Measurements from ENCODE around the gene PLD2.

The PLD2 gene

DNA sequence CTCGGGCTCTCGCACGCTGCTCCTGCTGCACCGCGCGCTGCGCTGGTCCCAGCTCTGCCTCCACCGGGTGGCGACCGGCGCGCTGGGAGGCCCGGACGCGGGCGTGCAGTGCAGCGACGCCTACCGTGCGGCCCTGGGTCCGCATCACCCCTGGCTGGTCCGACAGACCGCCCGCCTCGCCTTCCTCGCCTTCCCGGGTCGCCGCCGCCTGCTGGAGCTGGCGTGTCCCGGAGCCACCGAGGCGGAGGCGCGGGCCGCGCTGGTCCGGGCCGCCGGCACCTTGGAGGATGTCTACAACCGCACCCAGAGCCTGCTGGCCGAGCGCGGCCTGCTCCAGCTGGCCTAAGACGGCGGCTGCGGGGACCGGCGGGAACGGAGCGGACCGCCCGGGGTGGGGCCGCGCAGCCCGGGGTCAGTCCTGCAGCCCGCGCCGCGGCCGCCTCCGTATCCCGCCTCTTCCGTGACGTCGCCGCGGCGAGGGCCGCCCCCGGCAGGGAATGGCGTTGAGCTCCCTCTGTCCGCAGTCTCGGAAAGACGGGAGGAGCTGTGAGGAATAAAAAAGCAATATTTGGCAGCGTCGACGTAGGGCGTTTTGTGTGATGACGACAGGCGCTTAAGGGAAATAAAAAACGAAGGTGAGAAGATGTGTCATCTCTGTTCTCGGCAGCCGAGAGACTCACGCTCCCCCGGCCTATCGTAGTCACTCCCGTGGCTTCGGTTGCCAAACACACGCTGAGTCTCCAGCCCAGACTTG lies 16.8 kb upstream of the PLD2 start:
- peak; percentile 89 for DNase-seq (ENCODE audit: low spot score)
- TF ChIP-seq, protein P1, sequence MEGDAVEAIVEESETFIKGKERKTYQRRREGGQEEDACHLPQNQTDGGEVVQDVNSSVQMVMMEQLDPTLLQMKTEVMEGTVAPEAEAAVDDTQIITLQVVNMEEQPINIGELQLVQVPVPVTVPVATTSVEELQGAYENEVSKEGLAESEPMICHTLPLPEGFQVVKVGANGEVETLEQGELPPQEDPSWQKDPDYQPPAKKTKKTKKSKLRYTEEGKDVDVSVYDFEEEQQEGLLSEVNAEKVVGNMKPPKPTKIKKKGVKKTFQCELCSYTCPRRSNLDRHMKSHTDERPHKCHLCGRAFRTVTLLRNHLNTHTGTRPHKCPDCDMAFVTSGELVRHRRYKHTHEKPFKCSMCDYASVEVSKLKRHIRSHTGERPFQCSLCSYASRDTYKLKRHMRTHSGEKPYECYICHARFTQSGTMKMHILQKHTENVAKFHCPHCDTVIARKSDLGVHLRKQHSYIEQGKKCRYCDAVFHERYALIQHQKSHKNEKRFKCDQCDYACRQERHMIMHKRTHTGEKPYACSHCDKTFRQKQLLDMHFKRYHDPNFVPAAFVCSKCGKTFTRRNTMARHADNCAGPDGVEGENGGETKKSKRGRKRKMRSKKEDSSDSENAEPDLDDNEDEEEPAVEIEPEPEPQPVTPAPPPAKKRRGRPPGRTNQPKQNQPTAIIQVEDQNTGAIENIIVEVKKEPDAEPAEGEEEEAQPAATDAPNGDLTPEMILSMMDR (IDR thresholded peaks at IDR 0.05), result peak; percentile 62
- peak overlapping the region; percentile 83 for H3K4me3 ChIP-seq

DNA sequence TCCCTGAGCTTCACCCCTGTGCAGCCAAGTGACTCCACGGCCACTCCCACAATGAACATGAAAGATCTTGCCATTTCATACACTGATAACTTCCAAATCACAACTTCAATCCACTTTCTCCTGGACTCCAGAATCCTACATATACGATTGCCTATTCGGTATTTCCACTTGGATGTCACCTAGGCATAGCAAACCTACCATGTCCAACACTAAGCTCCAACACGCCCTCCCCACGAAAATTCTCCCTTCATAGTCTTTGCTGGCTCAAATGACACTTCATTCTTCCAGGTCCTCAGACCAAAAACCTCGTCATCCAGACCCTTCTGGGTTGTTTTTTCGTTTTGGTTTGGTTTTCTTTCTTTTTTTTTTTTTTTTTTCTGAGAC lies 16.3 kb upstream of the PLD2 start:
- no peak for DNase-seq (ENCODE audit: low spot score)

More for the DNA sequence above, 16.8 kb upstream of the PLD2 start:
- peak overlapping the region; percentile 90 to 96 for H3K27ac ChIP-seq

DNA sequence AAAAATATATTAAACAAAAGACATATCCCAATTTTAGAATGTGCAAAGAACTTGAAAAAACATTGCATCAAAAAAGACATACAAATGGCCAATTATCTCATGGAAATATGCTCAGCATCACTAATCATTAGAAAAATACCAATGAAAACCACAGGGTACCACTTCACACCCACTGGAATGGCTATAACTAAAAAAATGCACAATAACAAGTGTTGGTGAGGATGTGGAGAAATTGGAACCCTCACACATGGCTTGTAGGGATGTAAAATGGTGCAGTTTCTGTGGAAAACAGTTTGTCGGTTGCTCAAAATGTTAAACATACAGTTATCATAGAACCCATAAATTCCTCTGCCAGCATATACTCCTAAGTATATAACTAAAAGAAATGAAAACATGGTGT lies 11.8 kb upstream of the PLD2 start:
- Histone ChIP-seq H3K27ac (peak overlapping the region in 1 of 2 donors; percentile 66), H3K4me3 (no peak overlapping the region)
- DNase-seq (ENCODE audit: low spot score), result no peak
- TF ChIP-seq, protein P1 (IDR thresholded peaks at IDR 0.05), result no peak

More for the DNA sequence above, 16.3 kb upstream of the PLD2 start:
- TF ChIP-seq, protein P1 (IDR thresholded peaks at IDR 0.05), result no peak
- Histone ChIP-seq H3K27ac (peak overlapping the region; percentile 90 to 96), H3K4me3 (peak overlapping the region; percentile 83)

DNA sequence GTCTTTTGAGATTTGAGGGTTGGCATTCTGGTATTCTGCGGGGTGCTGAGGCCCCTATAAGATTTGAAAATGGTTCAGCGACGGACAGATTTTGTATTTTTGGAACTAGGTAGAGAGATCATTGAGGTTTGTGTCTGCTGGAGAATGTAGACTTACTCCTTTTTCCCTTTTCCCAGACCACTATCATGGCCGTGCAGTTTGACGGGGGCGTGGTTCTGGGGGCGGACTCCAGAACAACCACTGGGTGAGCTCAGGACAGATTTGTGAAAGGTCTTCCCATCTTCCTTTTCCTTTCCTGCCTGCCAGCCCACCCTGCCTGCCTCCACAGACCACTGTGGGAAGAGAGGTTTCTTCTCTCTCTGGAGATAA lies 10.4 kb upstream of the PLD2 start:
- no peak for DNase-seq (ENCODE audit: low spot score)
- TF ChIP-seq, protein P1 (IDR thresholded peaks at IDR 0.05), result no peak
- peak overlapping the region; percentile 84 to 89 for H3K27ac ChIP-seq
- H3K4me3 ChIP-seq, result peak overlapping the region; percentile 92

DNA sequence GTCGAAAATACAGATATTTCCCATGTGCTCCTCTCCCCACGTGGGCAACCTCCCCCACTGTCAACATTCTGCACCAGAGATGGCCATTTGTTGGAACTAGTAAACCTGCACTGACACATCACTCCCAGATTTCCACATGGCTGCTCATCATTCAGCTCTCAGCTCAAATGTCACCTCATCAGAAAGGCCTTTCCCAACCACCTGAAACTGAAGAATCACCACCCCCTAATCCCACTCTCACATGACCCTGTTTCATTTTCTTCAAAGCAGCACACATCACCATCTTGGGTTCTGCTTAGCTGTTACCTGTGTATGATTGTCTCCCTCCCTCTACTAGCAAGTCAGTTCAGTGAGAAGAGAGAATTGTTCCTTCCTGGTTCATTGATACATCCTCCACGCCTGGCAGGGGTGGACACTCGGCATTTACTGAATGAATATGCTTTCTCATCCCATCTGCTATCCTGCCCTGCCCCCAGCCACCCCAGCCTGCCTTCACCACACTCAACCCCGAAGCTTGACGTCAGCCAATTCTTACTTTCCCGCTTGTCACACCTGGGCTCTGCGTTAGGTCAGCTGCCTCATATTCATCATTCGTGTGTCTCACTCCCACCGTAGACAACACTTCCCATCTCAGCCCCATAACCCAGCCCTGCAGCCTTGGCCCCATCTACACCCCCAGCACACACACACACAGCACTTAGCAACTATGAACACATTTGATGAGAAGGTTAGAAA lies 6.3 kb upstream of the PLD2 start:
- TF ChIP-seq, protein P1 (IDR thresholded peaks at IDR 0.05), result no peak

DNA sequence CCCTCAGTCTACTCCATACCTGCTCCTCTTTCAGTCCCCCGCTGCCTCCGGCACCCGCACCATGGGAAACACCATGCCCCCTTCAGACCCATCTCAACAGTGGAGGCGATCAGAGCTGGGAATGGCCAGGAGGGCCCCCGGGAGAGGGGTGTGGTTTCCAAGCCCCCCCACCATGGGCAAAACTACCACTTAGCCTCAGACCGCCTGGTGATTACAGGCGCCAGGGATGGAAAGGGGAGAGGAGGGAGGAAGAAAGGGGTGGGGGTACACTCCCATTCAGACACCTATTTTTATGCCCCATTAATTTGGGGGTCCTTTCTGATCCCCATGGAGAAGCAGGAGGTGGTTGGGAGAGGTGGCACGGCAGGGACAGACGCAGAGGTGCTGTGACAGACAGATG lies 4.7 kb upstream of the PLD2 start, which contains the start of gene C17orf114:
Gene C17orf114 (minus strand): TSS at position 101 of the 400 bp plus-strand sequence.
- TF ChIP-seq, protein P1 (IDR thresholded peaks at IDR 0.05), result no peak
- no peak within 1 kb of the TSS for H3K27ac ChIP-seq
- DNase-seq (ENCODE audit: low spot score), result no peak
- H3K4me3 ChIP-seq, result no peak within 1 kb of the TSS

More for the DNA sequence above, 6.3 kb upstream of the PLD2 start:
- Histone ChIP-seq H3K4me3 (no peak overlapping the region), H3K27ac (no peak overlapping the region)
- no peak for DNase-seq (ENCODE audit: low spot score)
